Esophagus muscularis mucosa (tissue), 4 donors: ENCODE results near the gene CD24. TPM values are rescaled to one million over a fixed set of nuclear protein-coding genes. Genes with fewer than 3 reads are reported as not detected.
"Not testable (repeated sequence)": the region's sequence is repeated elsewhere in the genome, so short reads cannot be mapped to it uniquely, and the experiment has no call there.

Source experiments
- DNase-seq: peaks from one replicate; pipeline ENCODE4 v3.0.0-alpha.2; 2017; ENCODE audit errors: extremely low spot score
- H3K27ac ChIP-seq, 4 donors: fragments of 200-600 bp; sonication (generic); replicated peaks in 1 of 4; 1 replicate in 3 of 4; 2 replicates in 1 of 4; pipeline ENCODE4 v1.5.1; 2016 to 2019; ENCODE audit warnings: mild to moderate bottlenecking in 1 of 4
- H3K27me3 ChIP-seq, 4 donors: fragments of 200-600 bp; sonication (generic); one replicate each; pipeline versions ENCODE4 v1.5.1 to v1.6.0; 2016 to 2019
- H3K36me3 ChIP-seq, 4 donors: fragments of 200-600 bp; sonication (generic); one replicate each; pipeline ENCODE4 v1.5.1; 2016 to 2019
- H3K4me1 ChIP-seq, 4 donors: fragments of 200-600 bp; sonication (generic); one replicate each; pipeline ENCODE4 v1.5.1; 2016 to 2019
- H3K4me3 ChIP-seq, 4 donors: fragments of 200-600 bp; sonication (generic); 1 replicate in 2 of 4; 2 replicates in 2 of 4; pipeline ENCODE4 v1.5.1; 2016 to 2019; ENCODE audit warnings: mild to moderate bottlenecking in 4 of 4, moderate library complexity in 1 of 4
- H3K9me3 ChIP-seq, 4 donors: fragments of 200-600 bp; sonication (generic); 1 replicate in 3 of 4; 2 replicates in 1 of 4; pipeline ENCODE4 v1.5.1; 2016 to 2019
- CTCF ChIP-seq, 3 experiments: fragments of 200-600 bp in 2 of 3; fragments of 450-650 bp in 1 of 3; sonication (generic) in 2 of 3; IDR thresholded peaks; one replicate each; pipeline ENCODE4 v1.5.1; 2017 to 2019; ENCODE audit warnings: antibody characterized with exemption in 3 of 3, mild to moderate bottlenecking in 2 of 3, moderate library complexity in 1 of 3
- EP300 ChIP-seq: sonication (generic); formaldehyde crosslinking; IDR thresholded peaks from one replicate; pipeline ENCODE4 v1.6.1; 2017; ENCODE audit warnings: antibody characterized with exemption
- POLR2A ChIP-seq: fragments of 450-650 bp; IDR thresholded peaks from one replicate; pipeline ENCODE4 v1.6.1; 2017; ENCODE audit warnings: antibody characterized with exemption, moderate library complexity, mild to moderate bottlenecking, low read depth
- POLR2AphosphoS5 ChIP-seq, 2 donors: sonication (generic); formaldehyde crosslinking; IDR thresholded peaks; one replicate each; pipeline ENCODE4 v1.6.1; 2017; ENCODE audit warnings: antibody characterized with exemption in 2 of 2
- WGBS: methylation state at CpG from one replicate; pipeline ENCODE4 v1.1.5; 2018; 5-methylcytosine and 5-hydroxymethylcytosine counted together
- intact Hi-C: fragments of 100-400 bp; cut with DNase I; formaldehyde crosslinking; loops from one replicate; pipeline ENCODE4 v1.15.1; 2023
- total RNA-seq, 4 donors: library from RNA; depleted of rRNA; stranded (reverse); fragments of >200 nt; gene quantifications; one replicate each; pipeline versions ENCODE4 v1.1.0 to v1.2.1, GENCODE V29; 2016

Gene CD24
- total RNA-seq = 10 to 100 TPM in 1 of 4 donors, 1 to 10 TPM in 3; 1.1 to 10.4 (median 2.2) TPM

DNA sequence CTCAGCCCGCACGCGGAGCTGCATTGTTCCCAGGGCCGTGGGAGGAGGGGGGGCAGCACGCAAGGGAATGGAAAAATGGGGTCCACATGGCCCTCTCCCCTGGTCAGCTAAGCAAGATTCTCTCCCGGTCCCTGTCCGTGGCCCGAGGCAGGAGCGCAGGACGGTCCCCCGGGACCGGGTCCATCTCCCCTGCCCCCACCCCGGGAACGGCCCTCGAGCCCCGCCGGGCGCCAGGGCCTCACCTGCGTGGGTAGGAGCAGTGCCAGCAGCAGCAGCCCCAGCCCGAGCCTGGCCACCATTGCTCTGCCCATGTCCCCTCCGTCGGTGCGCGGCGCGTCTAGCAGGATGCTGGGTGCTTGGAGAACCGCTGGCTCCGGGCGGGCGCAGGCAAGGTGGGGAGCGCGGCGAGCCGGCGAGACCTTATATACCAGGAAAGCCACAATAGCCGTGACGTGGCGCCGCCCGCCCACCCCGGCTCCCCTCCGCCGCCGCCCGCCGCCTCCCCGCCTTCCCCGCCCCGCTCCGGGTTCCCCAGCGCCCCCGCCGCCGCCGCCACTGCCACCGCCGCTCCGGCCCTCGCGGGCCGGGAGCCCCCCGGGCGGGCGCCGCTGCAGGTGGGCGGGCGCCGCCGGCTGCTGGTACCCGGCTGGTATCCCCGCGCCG, at the start of gene CD24:
TSS of gene CD24 (minus strand) at position 394 of the 663 bp plus-strand sequence. CDS start at position 311, 83 bp downstream.
- Histone ChIP-seq H3K4me3 (peak within 1 kb of the TSS; percentile 52 to 60 (median 56)), H3K9me3 (no peaks in the 10 kb centered on the region), H3K36me3 (no peaks in the 10 kb centered on the region), H3K27me3 (peaks cover 0 to 78% (median 32%) of the 10 kb centered on the region in 4 donors), H3K27ac (no peak within 1 kb of the TSS), H3K4me1 (peaks cover 17 to 29% (median 28%) of the 10 kb centered on the region in 4 donors)
- no peak for DNase-seq
- no peak for TF ChIP-seq EP300
- TF ChIP-seq POLR2AphosphoS5 (IDR thresholded peaks at IDR 0.05) = no peak
- TF ChIP-seq POLR2A = no peak
- TF ChIP-seq CTCF (IDR thresholded peaks at IDR 0.05) = no peak
- 0% methylated on average over 9 of the region's 73 CpGs for WGBS
- intact Hi-C loops = loop anchor here (10.0 kb wide), 1 partner anchor 530 kb away; no protein-coding TSS in a partner anchor

GRCh38 chr6:107021446-107022185, 47.1 kb upstream of the CD24 start:
- no peak for DNase-seq
- TF ChIP-seq POLR2AphosphoS5 (IDR thresholded peaks at IDR 0.05) (no peak), EP300 (no peak), CTCF (IDR thresholded peaks at IDR 0.05) (no peak), POLR2A (no peak)
- H3K4me3 ChIP-seq = no peak overlapping the region
- 46% methylated on average over 1 of the region's 1 CpG for WGBS
- H3K27me3 ChIP-seq = no peaks in the 10 kb centered on the region
- H3K9me3 ChIP-seq = no peaks in the 10 kb centered on the region
- intact Hi-C loops = no loop called here
- H3K4me1 ChIP-seq = no peaks in the 10 kb centered on the region
- no peak overlapping the region for H3K27ac ChIP-seq
- H3K36me3 ChIP-seq = no peaks in the 10 kb centered on the region

DNA sequence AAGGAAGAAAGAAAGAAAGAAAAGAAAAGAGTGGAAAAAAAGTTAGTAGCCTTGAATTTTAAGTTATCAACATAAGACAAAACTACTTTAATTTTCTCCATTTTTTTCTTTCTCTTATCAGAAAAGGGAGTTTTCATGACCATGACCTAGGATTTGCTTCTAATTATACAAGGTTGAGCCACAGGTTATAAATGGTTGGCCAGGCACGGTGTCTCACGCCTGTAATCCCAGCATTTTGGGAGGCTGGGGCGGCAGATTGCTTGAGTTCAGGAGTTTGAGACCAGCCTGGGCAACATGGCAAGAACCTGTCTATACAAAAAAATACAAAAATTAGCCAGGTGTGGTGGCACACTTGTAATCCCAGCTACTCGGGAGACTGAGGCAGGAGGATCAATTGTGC, 45.7 kb upstream of the CD24 start:
- 80% methylated on average over 4 of the region's 4 CpGs for WGBS
- DNase-seq = no peak
- intact Hi-C loops = no loop called here
- TF ChIP-seq POLR2A = no peak
- TF ChIP-seq CTCF (IDR thresholded peaks at IDR 0.05) = no peak
- no peak for TF ChIP-seq EP300
- TF ChIP-seq POLR2AphosphoS5 (IDR thresholded peaks at IDR 0.05) = no peak
- Histone ChIP-seq H3K9me3 (no peaks in the 10 kb centered on the region), H3K4me3 (no peak overlapping the region), H3K27ac (no peak overlapping the region), H3K36me3 (no peaks in the 10 kb centered on the region), H3K4me1 (no peaks in the 10 kb centered on the region), H3K27me3 (no peaks in the 10 kb centered on the region)

- H3K27ac ChIP-seq, H3K4me3 ChIP-seq, H3K36me3 ChIP-seq, intact Hi-C loops, DNase-seq, H3K4me1 ChIP-seq, H3K9me3 ChIP-seq, H3K27me3 ChIP-seq: not testable (repeated sequence)
- WGBS = 84% methylated on average over 8 of the region's 8 CpGs
Measured at GRCh38 chr6:107019628-107020027, 45.1 kb upstream of the CD24 start.

DNA sequence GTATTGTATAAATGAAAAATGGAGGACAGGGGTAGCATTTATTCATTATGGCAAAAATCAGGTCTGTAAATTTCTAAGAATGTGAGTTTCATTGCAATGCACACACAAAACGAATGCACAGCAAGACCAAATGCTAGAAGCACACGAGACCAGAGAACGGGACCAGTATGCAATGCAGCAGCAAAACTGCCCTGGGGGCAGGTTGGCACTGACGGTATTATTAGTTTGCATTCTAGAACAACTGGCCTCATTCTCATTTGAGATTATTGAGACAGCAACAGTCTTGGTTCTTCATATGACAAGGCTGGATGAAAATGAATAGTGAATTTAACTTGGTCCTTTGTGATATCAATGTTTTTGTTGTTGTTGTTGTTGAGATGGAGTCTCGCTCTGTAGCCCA, 44.5 kb upstream of the CD24 start:
- Histone ChIP-seq H3K27ac (no peak overlapping the region), H3K9me3 (no peaks in the 10 kb centered on the region), H3K4me1 (no peaks in the 10 kb centered on the region), H3K36me3 (no peaks in the 10 kb centered on the region), H3K4me3 (no peak overlapping the region), H3K27me3 (no peaks in the 10 kb centered on the region)
- intact Hi-C loops = no loop called here
- no peak for DNase-seq
- 95% methylated on average over 5 of the region's 5 CpGs for WGBS
- no peak for TF ChIP-seq POLR2AphosphoS5 (IDR thresholded peaks at IDR 0.05)
- no peak for TF ChIP-seq CTCF (IDR thresholded peaks at IDR 0.05)
- TF ChIP-seq POLR2A = no peak
- no peak for TF ChIP-seq EP300
